ENCODE results near the gene USP43.

The USP43 gene

DNA sequence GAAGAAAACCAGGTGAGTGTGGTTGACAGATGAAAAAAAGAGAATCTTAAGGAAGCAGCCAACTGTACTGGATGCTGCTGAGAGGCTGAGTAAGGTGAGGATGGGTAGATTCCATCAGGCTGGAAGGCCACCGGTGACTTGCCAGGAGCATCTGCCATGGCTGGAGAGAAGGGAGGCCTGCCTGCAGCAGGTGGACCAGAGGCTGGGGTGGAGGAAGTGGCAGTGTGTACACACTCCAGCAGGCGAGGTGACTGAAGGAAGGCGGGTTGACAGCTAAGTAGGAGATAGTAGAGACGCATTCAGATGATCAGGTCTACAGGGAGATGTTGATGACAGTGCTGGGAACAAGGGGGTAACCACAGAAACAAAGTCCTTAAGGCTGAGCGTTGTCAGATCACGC is 69.5 kb downstream of the USP43 start:
- TF ChIP-seq POLR2A (IDR thresholded peaks at IDR 0.05; ENCODE audit: low read length) (no peak), GATA1 (IDR thresholded peaks at IDR 0.05; ENCODE audit: low read depth, low read length) (no peak)

DNA sequence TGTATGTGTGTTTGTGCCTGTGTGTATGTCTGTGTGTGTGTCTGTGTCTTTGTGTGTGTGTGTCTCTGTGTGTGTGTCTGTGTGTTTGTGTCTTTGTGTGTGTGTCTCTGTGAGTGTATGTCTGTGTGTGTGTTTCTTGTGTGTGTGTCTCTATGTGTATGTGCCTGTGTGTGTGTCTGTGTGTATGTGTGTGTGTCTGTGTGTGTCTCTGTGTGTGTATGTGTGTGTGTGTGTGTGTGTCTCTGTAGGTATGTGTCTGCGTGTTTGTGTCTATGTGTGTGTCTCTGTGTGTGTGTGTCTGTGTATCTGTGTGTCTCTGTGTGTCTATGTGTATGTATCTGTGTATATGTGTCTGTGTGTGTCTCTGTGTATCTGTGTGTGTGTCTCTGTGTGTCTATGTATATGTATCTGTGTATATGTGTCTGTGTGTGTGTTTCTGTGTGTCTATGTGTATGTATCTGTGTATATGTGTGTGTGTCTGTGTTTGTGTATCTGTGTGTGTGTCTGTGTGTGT is 70.2 kb downstream of the USP43 start:
- DNase-seq: no peak
- TF ChIP-seq GATA1 (IDR thresholded peaks at IDR 0.05; ENCODE audit: low read depth, low read length): no peak
- TF ChIP-seq POLR2A (IDR thresholded peaks at IDR 0.05; ENCODE audit: low read length): no peak

More for the DNA sequence above, 69.5 kb downstream of the USP43 start:
- no peak for DNase-seq

DNA sequence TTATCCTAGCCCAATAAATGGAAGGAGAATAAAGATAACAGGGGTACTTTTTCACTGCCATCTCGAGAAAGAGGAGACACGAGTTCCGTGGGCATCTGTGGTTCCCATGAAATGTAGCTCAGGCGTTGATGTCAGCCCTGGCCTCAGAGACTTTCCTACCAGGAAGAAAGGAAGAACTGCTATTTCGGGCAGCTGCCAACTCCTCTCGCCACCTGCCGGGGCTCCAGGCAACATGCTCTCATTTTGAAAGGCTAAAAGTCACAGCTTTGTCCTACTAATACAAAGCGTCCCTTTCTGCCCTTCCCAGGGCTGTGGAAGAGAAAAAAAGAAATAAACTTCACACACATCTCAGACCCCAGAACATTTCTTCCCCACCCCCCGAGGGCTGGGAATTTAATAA is 80.3 kb downstream of the USP43 start:
- no peak for DNase-seq
- TF ChIP-seq POLR2A (IDR thresholded peaks at IDR 0.05; ENCODE audit: low read length): no peak
- TF ChIP-seq GATA1 (IDR thresholded peaks at IDR 0.05; ENCODE audit: low read depth, low read length): no peak

DNA sequence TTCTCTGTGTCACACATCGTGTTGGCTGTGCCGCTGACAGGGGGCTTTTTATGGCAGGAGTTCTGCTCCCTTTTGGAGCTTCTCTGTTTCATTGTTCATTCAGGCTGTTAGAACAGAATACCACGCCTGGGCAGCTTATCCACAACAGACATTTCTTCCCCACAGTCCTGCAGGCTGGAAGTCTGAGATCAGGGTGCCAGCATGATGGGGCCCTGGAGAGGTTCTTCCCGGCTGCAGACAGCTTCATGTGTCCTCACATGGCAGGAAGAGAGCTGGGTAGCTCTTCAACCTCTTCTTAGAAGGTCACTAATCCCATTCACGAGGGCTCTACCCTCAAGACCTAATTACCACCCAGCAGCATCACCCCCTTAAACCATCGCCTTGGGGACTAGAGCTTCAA is 81.0 kb downstream of the USP43 start:
- DNase-seq: no peak
- TF ChIP-seq POLR2A (IDR thresholded peaks at IDR 0.05; ENCODE audit: low read length): no peak
- TF ChIP-seq GATA1 (IDR thresholded peaks at IDR 0.05; ENCODE audit: low read depth, low read length): no peak

DNA sequence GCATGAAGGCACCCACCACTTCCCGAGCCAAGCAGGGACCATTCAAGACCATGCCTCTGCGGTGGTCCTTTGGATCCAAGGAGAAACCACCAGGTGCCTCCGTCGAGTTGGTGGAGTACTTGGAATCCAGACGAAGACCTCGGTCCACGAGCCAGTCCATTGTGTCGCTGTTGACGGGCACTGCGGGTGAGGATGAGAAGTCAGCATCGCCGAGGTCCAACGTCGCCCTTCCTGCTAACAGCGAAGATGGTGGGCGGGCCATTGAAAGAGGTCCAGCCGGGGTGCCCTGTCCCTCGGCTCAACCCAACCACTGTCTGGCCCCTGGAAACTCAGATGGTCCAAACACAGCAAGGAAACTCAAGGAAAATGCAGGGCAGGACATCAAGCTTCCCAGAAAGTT is 82.7 kb downstream of the USP43 start:
- no peak for TF ChIP-seq GATA1 (IDR thresholded peaks at IDR 0.05; ENCODE audit: low read depth, low read length)
- TF ChIP-seq POLR2A (IDR thresholded peaks at IDR 0.05; ENCODE audit: low read length): no peak
- no peak for DNase-seq

DNA sequence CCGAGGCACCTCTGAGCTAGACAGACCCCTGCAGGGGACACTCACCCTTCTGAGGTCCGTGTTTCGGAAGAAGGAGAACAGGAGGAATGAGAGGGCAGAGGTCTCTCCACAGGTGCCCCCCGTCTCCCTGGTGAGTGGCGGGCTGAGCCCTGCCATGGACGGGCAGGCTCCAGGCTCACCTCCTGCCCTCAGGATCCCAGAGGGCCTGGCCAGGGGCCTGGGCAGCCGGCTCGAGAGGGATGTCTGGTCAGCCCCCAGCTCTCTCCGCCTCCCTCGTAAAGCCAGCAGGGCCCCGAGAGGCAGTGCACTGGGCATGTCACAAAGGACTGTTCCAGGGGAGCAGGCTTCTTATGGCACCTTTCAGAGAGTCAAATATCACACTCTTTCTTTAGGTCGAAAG is 83.2 kb downstream of the USP43 start:
- TF ChIP-seq GATA1 (IDR thresholded peaks at IDR 0.05; ENCODE audit: low read depth, low read length) (no peak), POLR2A (IDR thresholded peaks at IDR 0.05; ENCODE audit: low read length) (no peak)
- DNase-seq: no peak

DNA sequence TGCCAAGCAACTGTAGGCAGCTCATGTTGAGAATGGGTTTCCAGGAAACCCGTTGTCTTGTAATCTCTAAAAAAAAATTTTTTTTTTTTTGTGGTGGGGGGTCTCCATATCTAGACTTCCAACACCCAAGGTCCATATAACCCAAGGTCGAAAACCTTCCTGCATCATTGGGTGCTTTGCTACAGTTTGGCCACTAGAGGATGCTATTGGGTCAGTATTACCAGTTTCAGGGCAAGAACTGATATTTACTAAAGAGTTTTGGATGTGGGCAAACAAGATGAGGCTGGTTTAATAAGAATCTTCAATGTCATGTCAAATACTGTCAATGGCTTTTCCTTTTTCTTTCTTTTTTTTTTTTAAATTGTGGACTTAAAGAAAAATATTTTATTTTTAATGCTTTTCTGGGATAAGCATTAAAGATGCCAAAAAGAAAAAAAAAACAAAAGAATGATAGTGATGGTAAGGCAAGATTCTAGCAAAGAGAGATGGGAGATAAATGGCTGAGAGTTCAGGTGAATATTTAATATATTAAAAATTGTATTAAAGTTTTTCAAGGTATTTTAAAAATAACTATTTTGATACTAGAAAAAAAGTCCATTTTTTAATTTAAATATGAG is 83.8 kb downstream of the USP43 start:
- peak; percentile 42 to 63 for DNase-seq

DNA sequence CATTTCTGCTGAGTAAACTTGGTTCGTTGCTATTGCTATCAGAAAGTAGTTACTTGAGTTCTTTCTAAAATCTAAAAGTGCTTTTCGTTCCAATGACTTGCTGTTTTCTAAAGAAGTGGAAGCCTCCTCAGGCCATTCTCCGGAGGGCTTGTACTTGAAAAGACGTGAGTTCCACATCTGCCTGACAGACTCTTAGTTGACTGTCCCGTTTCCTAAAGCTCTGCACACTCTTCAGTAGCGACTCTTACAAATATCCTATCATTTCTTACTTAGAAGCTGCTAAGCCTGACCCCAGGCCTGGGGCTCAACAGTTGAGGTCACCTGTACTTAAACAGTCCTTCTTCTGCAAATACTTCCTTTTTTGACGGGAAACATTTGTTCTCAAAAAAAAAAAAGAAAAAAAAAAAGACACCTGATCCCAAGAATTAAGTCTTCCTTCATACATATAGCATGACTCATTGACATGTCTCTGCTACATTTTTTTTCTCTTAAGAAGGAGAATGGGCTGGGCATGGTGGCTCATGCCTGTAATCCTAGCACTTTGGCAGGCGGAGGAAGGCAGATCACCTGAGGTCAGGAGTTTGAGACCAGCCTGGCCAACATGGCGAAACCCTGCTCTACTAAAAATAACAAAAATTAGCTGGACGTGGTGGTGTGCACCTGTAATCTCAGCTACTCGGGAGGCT is 84.6 kb downstream of the USP43 start:
- no peak for DNase-seq
- no peak for TF ChIP-seq GATA1 (IDR thresholded peaks at IDR 0.05; ENCODE audit: low read depth, low read length)
- no peak for TF ChIP-seq POLR2A (IDR thresholded peaks at IDR 0.05; ENCODE audit: low read length)

More for the DNA sequence above, 83.8 kb downstream of the USP43 start:
- TF ChIP-seq POLR2A (IDR thresholded peaks at IDR 0.05; ENCODE audit: low read length) (no peak), GATA1 (IDR thresholded peaks at IDR 0.05; ENCODE audit: low read depth, low read length) (no peak)

DNA sequence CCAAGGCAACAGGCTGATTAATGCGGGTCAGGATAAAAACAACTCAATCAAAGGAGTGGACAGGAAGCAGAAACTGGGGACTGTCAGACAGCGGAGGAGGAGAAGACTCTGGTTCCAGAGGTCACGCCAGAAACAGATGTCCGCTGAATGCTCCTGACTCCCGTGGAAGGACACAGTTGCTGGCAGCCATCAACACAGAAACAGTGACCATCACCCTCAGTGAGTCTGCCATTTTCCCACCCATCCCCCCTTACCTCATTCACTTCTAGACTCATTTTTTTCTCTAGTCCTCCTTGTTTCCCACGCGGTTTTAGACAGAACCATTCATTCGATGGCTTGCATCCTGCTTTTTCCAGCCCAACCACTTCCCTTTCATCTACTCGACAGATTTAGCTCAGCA is 105.2 kb downstream of the USP43 start:
- no peak for DNase-seq
- TF ChIP-seq GATA1 (IDR thresholded peaks at IDR 0.05; ENCODE audit: low read depth, low read length) (no peak), POLR2A (IDR thresholded peaks at IDR 0.05; ENCODE audit: low read length) (no peak)

DNA sequence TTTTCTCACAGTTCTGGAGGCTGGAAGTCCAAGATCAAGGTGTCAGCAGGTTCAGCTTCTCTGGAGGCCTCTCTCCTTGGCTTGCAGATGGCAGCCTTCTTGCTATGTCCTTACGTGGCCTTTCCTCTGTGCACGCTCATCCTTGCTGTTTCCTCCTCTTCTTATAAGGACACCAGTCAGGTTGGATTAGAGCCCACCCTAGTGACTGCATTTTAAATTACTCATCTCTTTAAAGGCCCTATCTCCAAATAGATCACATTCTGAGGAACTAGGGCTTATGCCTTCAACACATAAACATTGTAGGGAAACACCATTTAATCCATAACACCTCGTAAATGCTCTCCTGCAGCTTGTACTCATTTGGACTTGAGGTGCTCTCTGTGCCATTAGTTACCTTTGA is 109.8 kb downstream of the USP43 start:
- no peak for DNase-seq
- TF ChIP-seq POLR2A (IDR thresholded peaks at IDR 0.05; ENCODE audit: low read length): no peak
- TF ChIP-seq GATA1 (IDR thresholded peaks at IDR 0.05; ENCODE audit: low read depth, low read length): no peak

DNA sequence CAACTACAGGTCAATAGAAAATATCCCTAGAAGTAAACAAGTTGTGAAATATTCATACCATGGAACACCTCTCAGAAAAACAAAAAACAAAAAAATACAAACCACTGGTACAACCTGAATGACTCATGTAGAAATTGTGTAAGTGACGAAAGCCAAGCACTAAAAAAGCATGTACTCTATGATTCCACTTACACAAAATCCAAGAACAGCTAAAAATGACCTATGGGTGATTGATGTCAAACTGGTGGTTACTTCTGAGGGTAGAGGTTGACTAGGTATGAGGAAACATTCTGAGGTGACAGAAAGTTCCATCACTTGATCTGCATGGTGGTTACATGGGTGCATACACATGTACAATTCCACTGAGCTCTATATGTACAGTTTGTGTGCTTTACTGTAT is 114.9 kb downstream of the USP43 start:
- DNase-seq: no peak
- TF ChIP-seq GATA1 (IDR thresholded peaks at IDR 0.05; ENCODE audit: low read depth, low read length) (no peak), POLR2A (IDR thresholded peaks at IDR 0.05; ENCODE audit: low read length) (no peak)

DNA sequence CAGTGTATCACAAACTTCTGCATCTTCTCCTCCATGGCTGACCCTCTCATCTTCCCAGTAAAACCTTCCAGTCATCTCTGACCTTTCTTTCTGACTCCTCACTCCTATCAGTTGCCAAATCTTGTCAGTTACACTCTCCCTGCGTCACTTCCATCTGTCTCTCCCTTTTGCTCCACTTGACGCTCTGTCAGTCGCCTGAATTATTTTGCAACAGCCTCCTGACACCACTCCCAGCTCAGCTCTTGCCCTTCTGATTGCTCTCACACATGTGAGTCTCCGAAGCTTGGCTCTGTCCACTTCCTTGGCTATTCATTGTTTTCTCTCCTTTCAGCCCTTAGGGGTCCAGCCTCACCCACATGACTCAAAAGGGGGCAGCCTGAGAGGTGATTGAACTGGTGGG is 118.3 kb downstream of the USP43 start:
- TF ChIP-seq POLR2A (IDR thresholded peaks at IDR 0.05; ENCODE audit: low read length): no peak
- no peak for TF ChIP-seq GATA1 (IDR thresholded peaks at IDR 0.05; ENCODE audit: low read depth, low read length)
- no peak for DNase-seq

DNA sequence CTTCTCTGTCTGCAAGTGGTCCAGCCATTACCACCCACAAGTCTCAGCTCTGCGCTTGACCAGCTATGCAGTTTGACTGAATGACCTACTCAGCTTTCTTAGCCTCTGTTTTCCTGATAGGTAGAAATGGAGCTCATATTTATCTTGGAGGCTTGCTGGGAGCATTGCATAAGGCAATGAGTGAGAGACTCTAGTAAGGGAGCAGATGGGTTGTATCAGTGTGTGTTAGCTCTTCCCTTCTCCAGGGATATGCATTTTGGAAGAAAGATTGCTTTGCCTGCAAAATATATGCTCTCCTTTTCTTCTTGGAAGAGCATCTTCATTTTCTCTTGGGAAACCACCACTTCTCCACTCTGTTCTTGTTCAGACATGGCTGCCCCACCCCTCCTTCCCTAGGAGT is 120.0 kb downstream of the USP43 start:
- no peak for DNase-seq
- no peak for TF ChIP-seq POLR2A (IDR thresholded peaks at IDR 0.05; ENCODE audit: low read length)
- no peak for TF ChIP-seq GATA1 (IDR thresholded peaks at IDR 0.05; ENCODE audit: low read depth, low read length)

DNA sequence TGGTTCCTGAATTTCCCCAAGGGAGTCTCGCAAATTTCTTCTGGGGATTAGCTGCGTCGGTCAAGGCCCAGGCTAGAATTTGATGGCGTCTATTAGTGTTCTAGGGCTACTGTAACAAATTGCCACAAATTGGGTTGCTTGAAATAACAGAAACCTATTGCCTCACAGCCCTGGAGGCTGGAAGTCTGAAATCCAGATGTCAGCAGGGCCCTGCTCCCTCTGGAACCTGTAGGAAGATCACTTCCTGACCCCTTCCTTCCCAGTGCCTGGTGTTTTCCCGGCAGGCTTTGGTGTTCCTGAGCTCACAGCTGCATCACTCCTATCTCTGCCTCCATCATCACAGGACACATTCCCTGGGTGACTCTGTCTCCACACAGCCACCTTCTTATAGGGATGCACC is 121.7 kb downstream of the USP43 start:
- TF ChIP-seq POLR2A (IDR thresholded peaks at IDR 0.05; ENCODE audit: low read length) (no peak), GATA1 (IDR thresholded peaks at IDR 0.05; ENCODE audit: low read depth, low read length) (no peak)

DNA sequence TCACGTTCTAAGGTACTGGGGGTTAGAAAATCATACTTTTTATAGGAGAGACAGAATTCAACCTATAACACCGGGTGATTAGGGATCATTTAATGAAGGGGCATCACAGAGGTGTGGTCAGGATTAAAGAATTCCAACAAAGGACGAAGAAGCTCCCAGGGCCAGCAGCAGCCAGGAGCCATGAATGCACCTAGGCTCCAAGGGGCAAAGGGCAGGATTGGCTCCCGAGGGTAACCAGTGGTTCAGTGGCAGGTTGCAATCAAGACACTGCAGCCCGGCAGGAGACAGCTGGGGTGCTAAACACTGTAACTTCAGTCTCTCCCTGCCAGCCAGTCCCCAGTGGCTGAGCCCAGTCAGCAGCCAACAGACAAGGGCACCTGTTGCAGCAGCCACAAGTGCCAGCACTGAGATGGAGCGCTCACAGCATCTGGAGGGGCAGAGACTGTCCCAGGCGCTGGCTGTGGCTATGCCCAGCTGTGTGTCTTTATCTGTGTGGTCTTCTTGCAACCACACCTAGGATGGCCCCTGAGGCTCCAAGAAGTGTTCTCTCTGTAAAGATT is 122.2 kb downstream of the USP43 start:
- no peak for DNase-seq
- no peak for TF ChIP-seq GATA1 (IDR thresholded peaks at IDR 0.05; ENCODE audit: low read depth, low read length)
- no peak for TF ChIP-seq POLR2A (IDR thresholded peaks at IDR 0.05; ENCODE audit: low read length)

More for the DNA sequence above, 121.7 kb downstream of the USP43 start:
- DNase-seq: no peak

All from erythroblast (primary cell).